GM10847 (cell line): ENCODE results near the gene PLEKHM2.

ENCODE experiments used
- POLR2A ChIP-seq: IDR thresholded peaks from 2 replicates; pipeline ENCODE4 v1.6.1; 2011; ENCODE audit not compliant: insufficient read length; ENCODE audit errors: extremely low read depth

Gene PLEKHM2

GRCh38 chr1:15749399-15750291 lies 65.5 kb downstream of the PLEKHM2 start:
- no peak for TF ChIP-seq POLR2A

GRCh38 chr1:15750924-15751323 lies 66.8 kb downstream of the PLEKHM2 start:
- TF ChIP-seq POLR2A, result no peak

- no peak for TF ChIP-seq POLR2A
Measured at GRCh38 chr1:15751717-15752116, 67.6 kb downstream of the PLEKHM2 start.

GRCh38 chr1:15753776-15754175 lies 69.7 kb downstream of the PLEKHM2 start:
- no peak for TF ChIP-seq POLR2A

GRCh38 chr1:15755021-15755645 lies 71.0 kb downstream of the PLEKHM2 start:
- no peak for TF ChIP-seq POLR2A

GRCh38 chr1:15755646-15756040 lies 71.5 kb downstream of the PLEKHM2 start:
- TF ChIP-seq POLR2A, result no peak

GRCh38 chr1:15756143-15757015 lies 72.3 kb downstream of the PLEKHM2 start:
- no peak for TF ChIP-seq POLR2A

- TF ChIP-seq POLR2A, result no peak
Measured at GRCh38 chr1:15757016-15757543, 73.0 kb downstream of the PLEKHM2 start.

- TF ChIP-seq POLR2A, result no peak
Measured at GRCh38 chr1:15757575-15758342, 73.6 kb downstream of the PLEKHM2 start.

- no peak for TF ChIP-seq POLR2A
Measured at GRCh38 chr1:15758343-15758931, 74.3 kb downstream of the PLEKHM2 start, which contains the start of gene FBLIM1. FBLIM1 (plus strand) TSS chr1:15758795; CDS start chr1:15764984, 6,189 bp downstream.

GRCh38 chr1:15758953-15759661 lies 75.0 kb downstream of the PLEKHM2 start:
- TF ChIP-seq POLR2A, result no peak

- TF ChIP-seq POLR2A, result no peak
Measured at GRCh38 chr1:15760520-15761211, 76.5 kb downstream of the PLEKHM2 start.
